HL-60 (cell line): Measurements from ENCODE around the gene BTF3.

ENCODE experiments used
- GABPA ChIP-seq: IDR thresholded peaks from 2 replicates; pipeline ENCODE4 v1.6.1; 2012; ENCODE audit warnings: low read depth
- POLR2AphosphoS5 ChIP-seq: IDR thresholded peaks from 2 replicates; pipeline ENCODE4 v1.6.1; 2012; ENCODE audit warnings: low read depth
- SPI1 ChIP-seq: IDR thresholded peaks from 2 replicates; pipeline ENCODE4 v1.6.1; 2012; ENCODE audit warnings: low read depth, mild to moderate bottlenecking, borderline replicate concordance
- TF ChIP-seq, protein P1 (sequence below): IDR thresholded peaks from one replicate; pipeline ENCODE4 v1.5.1; 2011; ENCODE audit warnings: low read length, control low read depth, inconsistent platforms; ENCODE audit not compliant: insufficient read depth
- TF ChIP-seq, protein P2 (sequence below): IDR thresholded peaks from 2 replicates; pipeline ENCODE4 v1.6.1; 2012; ENCODE audit warnings: low read depth; ENCODE audit not compliant: insufficient replicate concordance

DNA sequence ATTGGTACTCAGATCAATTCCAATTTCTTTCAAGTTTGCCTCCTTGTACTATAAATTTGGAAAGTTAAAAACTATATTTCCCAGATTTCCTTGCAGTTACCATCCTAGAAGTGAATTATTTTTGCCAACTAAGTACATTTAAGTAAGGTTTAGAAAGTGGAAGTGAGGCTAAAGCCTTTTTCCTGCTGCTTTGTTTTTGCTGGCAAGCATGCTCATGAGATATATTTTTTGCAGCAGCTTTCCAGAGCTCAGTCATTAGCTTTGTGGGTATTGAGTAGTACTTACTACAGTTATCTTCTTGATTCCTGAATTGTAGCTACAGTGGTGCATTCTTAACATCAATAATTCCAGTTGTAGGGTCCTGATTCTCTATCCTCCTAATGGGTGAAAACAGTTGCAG lies 3.5 kb upstream of the BTF3 start:
- TF ChIP-seq POLR2AphosphoS5 (no peak), SPI1 (no peak), GABPA (no peak)
- TF ChIP-seq, protein P1, sequence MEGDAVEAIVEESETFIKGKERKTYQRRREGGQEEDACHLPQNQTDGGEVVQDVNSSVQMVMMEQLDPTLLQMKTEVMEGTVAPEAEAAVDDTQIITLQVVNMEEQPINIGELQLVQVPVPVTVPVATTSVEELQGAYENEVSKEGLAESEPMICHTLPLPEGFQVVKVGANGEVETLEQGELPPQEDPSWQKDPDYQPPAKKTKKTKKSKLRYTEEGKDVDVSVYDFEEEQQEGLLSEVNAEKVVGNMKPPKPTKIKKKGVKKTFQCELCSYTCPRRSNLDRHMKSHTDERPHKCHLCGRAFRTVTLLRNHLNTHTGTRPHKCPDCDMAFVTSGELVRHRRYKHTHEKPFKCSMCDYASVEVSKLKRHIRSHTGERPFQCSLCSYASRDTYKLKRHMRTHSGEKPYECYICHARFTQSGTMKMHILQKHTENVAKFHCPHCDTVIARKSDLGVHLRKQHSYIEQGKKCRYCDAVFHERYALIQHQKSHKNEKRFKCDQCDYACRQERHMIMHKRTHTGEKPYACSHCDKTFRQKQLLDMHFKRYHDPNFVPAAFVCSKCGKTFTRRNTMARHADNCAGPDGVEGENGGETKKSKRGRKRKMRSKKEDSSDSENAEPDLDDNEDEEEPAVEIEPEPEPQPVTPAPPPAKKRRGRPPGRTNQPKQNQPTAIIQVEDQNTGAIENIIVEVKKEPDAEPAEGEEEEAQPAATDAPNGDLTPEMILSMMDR = no peak
- TF ChIP-seq, protein P2, sequence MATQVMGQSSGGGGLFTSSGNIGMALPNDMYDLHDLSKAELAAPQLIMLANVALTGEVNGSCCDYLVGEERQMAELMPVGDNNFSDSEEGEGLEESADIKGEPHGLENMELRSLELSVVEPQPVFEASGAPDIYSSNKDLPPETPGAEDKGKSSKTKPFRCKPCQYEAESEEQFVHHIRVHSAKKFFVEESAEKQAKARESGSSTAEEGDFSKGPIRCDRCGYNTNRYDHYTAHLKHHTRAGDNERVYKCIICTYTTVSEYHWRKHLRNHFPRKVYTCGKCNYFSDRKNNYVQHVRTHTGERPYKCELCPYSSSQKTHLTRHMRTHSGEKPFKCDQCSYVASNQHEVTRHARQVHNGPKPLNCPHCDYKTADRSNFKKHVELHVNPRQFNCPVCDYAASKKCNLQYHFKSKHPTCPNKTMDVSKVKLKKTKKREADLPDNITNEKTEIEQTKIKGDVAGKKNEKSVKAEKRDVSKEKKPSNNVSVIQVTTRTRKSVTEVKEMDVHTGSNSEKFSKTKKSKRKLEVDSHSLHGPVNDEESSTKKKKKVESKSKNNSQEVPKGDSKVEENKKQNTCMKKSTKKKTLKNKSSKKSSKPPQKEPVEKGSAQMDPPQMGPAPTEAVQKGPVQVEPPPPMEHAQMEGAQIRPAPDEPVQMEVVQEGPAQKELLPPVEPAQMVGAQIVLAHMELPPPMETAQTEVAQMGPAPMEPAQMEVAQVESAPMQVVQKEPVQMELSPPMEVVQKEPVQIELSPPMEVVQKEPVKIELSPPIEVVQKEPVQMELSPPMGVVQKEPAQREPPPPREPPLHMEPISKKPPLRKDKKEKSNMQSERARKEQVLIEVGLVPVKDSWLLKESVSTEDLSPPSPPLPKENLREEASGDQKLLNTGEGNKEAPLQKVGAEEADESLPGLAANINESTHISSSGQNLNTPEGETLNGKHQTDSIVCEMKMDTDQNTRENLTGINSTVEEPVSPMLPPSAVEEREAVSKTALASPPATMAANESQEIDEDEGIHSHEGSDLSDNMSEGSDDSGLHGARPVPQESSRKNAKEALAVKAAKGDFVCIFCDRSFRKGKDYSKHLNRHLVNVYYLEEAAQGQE = no peak
